GM18520 (cell line): ENCODE data around the gene TSHR.

Experiments
- ATAC-seq: cut with Tn5 transposase; IDR thresholded peaks from one replicate; pipeline ENCODE4 v1.9.1; 2021; ENCODE audit not compliant: unreplicated experiment

Gene TSHR

GRCh38 chr14:81132468-81132867 lies 177.0 kb downstream of the TSHR start:
- no peak for ATAC-seq

- no peak for ATAC-seq
Observed at GRCh38 chr14:81133400-81133799, 178.0 kb downstream of the TSHR start.

GRCh38 chr14:81137316-81137715 lies 181.9 kb downstream of the TSHR start:
- no peak for ATAC-seq

GRCh38 chr14:81138429-81138828 lies 183.0 kb downstream of the TSHR start:
- ATAC-seq = no peak

- ATAC-seq = no peak
Observed at GRCh38 chr14:81141426-81141825, 186.0 kb downstream of the TSHR start.

- ATAC-seq = no peak
Observed at GRCh38 chr14:81143793-81144192, 188.4 kb downstream of the TSHR start.

- ATAC-seq = no peak
Observed at GRCh38 chr14:81144824-81145603, 189.6 kb downstream of the TSHR start.

- ATAC-seq = no peak
Observed at GRCh38 chr14:81147140-81147897, 191.9 kb downstream of the TSHR start.

- ATAC-seq = no peak
Observed at GRCh38 chr14:81148635-81149034, 193.2 kb downstream of the TSHR start.

- no peak for ATAC-seq
Observed at GRCh38 chr14:81153187-81153586, 197.8 kb downstream of the TSHR start.

- no peak for ATAC-seq
Observed at GRCh38 chr14:81157431-81157830, 202.0 kb downstream of the TSHR start.

- no peak for ATAC-seq
Observed at GRCh38 chr14:81161088-81161487, 205.7 kb downstream of the TSHR start.

GRCh38 chr14:81161749-81162148 lies 206.3 kb downstream of the TSHR start:
- no peak for ATAC-seq

- ATAC-seq = no peak
Observed at GRCh38 chr14:81162941-81163340, 207.5 kb downstream of the TSHR start.

- peak; percentile 81 for ATAC-seq
Observed at GRCh38 chr14:81164167-81164774, 208.8 kb downstream of the TSHR start.

- no peak for ATAC-seq
Observed at GRCh38 chr14:81165188-81165587, 209.8 kb downstream of the TSHR start.

- no peak for ATAC-seq
Observed at GRCh38 chr14:81166121-81166520, 210.7 kb downstream of the TSHR start.

GRCh38 chr14:81169267-81169666 lies 213.8 kb downstream of the TSHR start:
- ATAC-seq = no peak

- ATAC-seq = no peak
Observed at GRCh38 chr14:81169711-81170103, 214.3 kb downstream of the TSHR start.

- peak; percentile 89 for ATAC-seq
Observed at GRCh38 chr14:81170104-81170828, 214.8 kb downstream of the TSHR start.

- ATAC-seq = no peak
Observed at GRCh38 chr14:81170829-81171195, 215.4 kb downstream of the TSHR start.
